Measurements from ENCODE around the gene STPG1.

Gene STPG1

DNA sequence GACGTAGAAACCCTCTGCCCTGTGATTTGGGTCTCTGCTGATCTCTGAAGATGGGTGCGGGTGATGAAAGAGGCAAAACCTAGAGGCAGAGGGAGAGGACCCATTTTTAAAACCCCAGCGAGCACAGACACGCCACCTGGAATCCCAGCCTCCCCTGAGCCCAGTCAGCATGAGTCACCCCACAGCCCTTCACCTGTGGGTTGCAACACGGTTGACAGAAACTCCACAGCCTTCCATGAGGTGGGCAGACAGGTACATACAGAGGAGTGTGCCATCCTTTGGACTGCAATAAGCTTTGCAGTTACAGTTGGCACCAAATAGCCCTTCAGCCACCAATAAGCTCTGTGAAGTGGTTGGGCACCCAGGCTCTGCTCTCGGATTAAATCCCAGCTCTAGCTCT, 96.5 kb downstream of the STPG1 start:
- Histone ChIP-seq H3K4me1 (ENCODE audit: control insufficient read depth, insufficient read depth, low read length) (peaks cover 17% of the 10 kb centered on the region), H3K4me3 (ENCODE audit: low read depth, low read length) (no peak overlapping the region), H3K36me3 (ENCODE audit: control insufficient read depth in 2 of 2, insufficient read depth in 1 of 2, low read length in 2 of 2) (no peaks in the 10 kb centered on the region), H3K9me3 (ENCODE audit: control insufficient read depth, insufficient read depth, low read depth, low read length) (no peaks in the 10 kb centered on the region), H3K27ac (ENCODE audit: extremely low read depth, low read depth, low read length) (no peak overlapping the region)
- POLR2A ChIA-PET, result no interaction called here
- CTCF ChIA-PET, result interaction anchor here (0.6 to 7.5 kb wide), 4 partner anchors 68 to 118 kb away, joined by 3 to 54 read pairs (median 6); no protein-coding TSS in a partner anchor
- TF ChIP-seq GLIS1 (tag by site-specific recombination; IDR thresholded peaks at IDR 0.05), result peak; percentile 52
- TF ChIP-seq, protein P1, sequence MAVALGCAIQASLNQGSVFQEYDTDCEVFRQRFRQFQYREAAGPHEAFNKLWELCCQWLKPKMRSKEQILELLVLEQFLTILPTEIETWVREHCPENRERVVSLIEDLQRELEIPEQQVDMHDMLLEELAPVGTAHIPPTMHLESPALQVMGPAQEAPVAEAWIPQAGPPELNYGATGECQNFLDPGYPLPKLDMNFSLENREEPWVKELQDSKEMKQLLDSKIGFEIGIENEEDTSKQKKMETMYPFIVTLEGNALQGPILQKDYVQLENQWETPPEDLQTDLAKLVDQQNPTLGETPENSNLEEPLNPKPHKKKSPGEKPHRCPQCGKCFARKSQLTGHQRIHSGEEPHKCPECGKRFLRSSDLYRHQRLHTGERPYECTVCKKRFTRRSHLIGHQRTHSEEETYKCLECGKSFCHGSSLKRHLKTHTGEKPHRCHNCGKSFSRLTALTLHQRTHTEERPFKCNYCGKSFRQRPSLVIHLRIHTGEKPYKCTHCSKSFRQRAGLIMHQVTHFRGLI (tag by site-specific recombination; IDR thresholded peaks at IDR 0.05), result peak; percentile 39; the same call in 1 of the 2 replicates
- TF ChIP-seq, protein P2, sequence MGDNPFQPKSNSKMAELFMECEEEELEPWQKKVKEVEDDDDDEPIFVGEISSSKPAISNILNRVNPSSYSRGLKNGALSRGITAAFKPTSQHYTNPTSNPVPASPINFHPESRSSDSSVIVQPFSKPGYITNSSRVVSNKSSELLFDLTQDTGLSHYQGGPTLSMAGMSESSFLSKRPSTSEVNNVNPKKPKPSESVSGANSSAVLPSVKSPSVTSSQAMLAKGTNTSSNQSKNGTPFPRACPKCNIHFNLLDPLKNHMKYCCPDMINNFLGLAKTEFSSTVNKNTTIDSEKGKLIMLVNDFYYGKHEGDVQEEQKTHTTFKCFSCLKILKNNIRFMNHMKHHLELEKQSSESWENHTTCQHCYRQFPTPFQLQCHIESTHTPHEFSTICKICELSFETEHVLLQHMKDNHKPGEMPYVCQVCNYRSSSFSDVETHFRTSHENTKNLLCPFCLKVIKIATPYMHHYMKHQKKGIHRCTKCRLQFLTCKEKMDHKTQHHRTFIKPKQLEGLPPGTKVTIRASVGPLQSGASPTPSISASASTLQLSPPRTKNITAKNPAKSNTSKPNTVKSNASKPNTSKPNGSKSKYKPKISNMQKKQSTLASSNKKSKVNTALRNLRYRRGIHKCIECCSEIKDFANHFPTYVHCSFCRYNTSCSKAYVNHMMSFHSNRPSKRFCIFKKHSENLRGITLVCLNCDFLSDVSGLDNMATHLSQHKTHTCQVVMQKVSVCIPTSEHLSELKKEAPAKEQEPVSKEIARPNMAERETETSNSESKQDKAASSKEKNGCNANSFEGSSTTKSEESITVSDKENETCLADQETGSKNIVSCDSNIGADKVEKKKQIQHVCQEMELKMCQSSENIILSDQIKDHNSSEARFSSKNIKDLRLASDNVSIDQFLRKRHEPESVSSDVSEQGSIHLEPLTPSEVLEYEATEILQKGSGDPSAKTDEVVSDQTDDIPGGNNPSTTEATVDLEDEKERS (tag by site-specific recombination; IDR thresholded peaks at IDR 0.05), result no peak
- 0 out of 2 replicates have a peak, but pooled peaks have one; percentile 14 for TF ChIP-seq ZBTB8A (tag by site-specific recombination; IDR thresholded peaks at IDR 0.05)
- peak; percentile 89 for TF ChIP-seq SCRT2 (tag by site-specific recombination; IDR thresholded peaks at IDR 0.05)

DNA sequence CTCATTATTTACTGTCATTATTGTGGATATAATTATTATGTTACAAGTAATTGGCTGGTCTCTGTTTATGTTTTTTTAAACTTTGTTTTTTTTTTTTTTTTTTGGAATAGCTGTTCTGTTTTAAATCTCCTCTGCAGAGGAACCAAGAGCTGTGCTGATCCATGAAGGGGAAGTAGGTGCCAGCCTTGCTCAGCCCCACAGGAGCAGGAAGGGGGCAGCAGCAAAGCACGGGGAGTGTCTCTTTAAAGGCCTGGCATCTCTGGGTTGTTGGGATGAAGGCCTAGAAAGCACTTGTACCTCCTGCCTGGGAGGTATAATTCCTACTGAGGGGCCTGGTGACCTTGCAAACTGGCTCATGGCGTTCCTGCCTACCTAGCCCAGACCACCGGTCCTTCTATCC, 96.9 kb downstream of the STPG1 start:
- no peak overlapping the region for H3K4me3 ChIP-seq (ENCODE audit: low read depth, low read length)
- no peaks in the 10 kb centered on the region for H3K36me3 ChIP-seq (ENCODE audit: control insufficient read depth in 2 of 2, insufficient read depth in 1 of 2, low read length in 2 of 2)
- no peak overlapping the region for H3K27ac ChIP-seq (ENCODE audit: extremely low read depth, low read depth, low read length)
- ChIA-PET POLR2A (no interaction called here), CTCF (interaction anchor here (1.0 to 7.5 kb wide), 3 partner anchors 69 to 115 kb away, joined by 3 to 54 read pairs (median 4); no protein-coding TSS in a partner anchor)
- H3K9me3 ChIP-seq (ENCODE audit: control insufficient read depth, insufficient read depth, low read depth, low read length), result no peaks in the 10 kb centered on the region
- TF ChIP-seq, protein P3, sequence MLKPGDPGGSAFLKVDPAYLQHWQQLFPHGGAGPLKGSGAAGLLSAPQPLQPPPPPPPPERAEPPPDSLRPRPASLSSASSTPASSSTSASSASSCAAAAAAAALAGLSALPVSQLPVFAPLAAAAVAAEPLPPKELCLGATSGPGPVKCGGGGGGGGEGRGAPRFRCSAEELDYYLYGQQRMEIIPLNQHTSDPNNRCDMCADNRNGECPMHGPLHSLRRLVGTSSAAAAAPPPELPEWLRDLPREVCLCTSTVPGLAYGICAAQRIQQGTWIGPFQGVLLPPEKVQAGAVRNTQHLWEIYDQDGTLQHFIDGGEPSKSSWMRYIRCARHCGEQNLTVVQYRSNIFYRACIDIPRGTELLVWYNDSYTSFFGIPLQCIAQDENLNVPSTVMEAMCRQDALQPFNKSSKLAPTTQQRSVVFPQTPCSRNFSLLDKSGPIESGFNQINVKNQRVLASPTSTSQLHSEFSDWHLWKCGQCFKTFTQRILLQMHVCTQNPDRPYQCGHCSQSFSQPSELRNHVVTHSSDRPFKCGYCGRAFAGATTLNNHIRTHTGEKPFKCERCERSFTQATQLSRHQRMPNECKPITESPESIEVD (tag by site-specific recombination; IDR thresholded peaks at IDR 0.05), result no peak
- TF ChIP-seq ZNF114 (tag by site-specific recombination; IDR thresholded peaks at IDR 0.05) (no peak), ZNF211 (tag by site-specific recombination; IDR thresholded peaks at IDR 0.05; ENCODE audit: low read depth) (no peak), ZNF2 (tag by site-specific recombination; IDR thresholded peaks at IDR 0.05) (no peak), ZNF266 (tag by site-specific recombination; IDR thresholded peaks at IDR 0.05; ENCODE audit: low read depth) (no peak), ZNF76 (tag by site-specific recombination; IDR thresholded peaks at IDR 0.05; ENCODE audit: borderline replicate concordance, low read depth) (no peak), ZNF202 (tag by site-specific recombination; IDR thresholded peaks at IDR 0.05; ENCODE audit: borderline replicate concordance) (no peak), MEIS1 (CRISPR knock-in tag; IDR thresholded peaks at IDR 0.05; ENCODE audit: borderline replicate concordance) (no peak), SP2 (tag by site-specific recombination; IDR thresholded peaks at IDR 0.05) (no peak), ZNF48 (tag by site-specific recombination; IDR thresholded peaks at IDR 0.05) (no peak), ZBTB8A (tag by site-specific recombination; IDR thresholded peaks at IDR 0.05) (no peak)
- TF ChIP-seq, protein P4, sequence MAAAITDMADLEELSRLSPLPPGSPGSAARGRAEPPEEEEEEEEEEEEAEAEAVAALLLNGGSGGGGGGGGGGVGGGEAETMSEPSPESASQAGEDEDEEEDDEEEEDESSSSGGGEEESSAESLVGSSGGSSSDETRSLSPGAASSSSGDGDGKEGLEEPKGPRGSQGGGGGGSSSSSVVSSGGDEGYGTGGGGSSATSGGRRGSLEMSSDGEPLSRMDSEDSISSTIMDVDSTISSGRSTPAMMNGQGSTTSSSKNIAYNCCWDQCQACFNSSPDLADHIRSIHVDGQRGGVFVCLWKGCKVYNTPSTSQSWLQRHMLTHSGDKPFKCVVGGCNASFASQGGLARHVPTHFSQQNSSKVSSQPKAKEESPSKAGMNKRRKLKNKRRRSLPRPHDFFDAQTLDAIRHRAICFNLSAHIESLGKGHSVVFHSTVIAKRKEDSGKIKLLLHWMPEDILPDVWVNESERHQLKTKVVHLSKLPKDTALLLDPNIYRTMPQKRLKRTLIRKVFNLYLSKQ (tag by site-specific recombination; IDR thresholded peaks at IDR 0.05; ENCODE audit: borderline replicate concordance), result no peak
- TF ChIP-seq, protein P5, sequence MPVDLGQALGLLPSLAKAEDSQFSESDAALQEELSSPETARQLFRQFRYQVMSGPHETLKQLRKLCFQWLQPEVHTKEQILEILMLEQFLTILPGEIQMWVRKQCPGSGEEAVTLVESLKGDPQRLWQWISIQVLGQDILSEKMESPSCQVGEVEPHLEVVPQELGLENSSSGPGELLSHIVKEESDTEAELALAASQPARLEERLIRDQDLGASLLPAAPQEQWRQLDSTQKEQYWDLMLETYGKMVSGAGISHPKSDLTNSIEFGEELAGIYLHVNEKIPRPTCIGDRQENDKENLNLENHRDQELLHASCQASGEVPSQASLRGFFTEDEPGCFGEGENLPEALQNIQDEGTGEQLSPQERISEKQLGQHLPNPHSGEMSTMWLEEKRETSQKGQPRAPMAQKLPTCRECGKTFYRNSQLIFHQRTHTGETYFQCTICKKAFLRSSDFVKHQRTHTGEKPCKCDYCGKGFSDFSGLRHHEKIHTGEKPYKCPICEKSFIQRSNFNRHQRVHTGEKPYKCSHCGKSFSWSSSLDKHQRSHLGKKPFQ (tag by site-specific recombination; IDR thresholded peaks at IDR 0.05), result no peak
- peaks cover 17% of the 10 kb centered on the region for H3K4me1 ChIP-seq (ENCODE audit: control insufficient read depth, insufficient read depth, low read length)

Data from HEK293 (cell line).